ENCODE data around the gene RPL22. TPM values are rescaled to one million over a fixed set of nuclear protein-coding genes. Genes with fewer than 3 reads are reported as not detected.

The RPL22 gene
- total RNA-seq, 1 donor from 2014 or later = 283 TPM

DNA sequence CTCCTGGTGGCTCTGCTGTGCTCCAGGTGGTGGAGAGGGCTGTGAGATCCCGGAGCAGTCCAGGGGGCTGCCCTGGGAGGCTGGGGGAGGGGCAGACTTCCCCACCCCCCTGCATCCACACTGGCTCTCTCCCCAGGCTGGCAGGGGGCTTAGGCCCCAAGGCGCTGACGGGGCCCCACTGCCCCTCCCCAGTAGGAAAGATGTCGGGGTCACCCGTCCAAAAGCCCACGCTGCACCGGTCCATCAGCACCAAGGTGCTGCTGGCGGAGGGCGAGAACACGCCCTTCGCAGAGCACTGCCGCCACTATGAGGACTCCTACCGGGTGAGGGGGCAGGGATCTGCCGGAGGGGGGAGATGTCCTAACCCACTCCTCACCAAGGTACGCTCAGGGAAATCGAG, 12.3 kb upstream of the RPL22 start:
- H3K4me1 ChIP-seq (ENCODE audit: insufficient read depth, low read length) = peaks cover 15% of the 10 kb centered on the region
- Mint-ChIP-seq H3K4me1 (ENCODE audit: low read depth, unreplicated experiment) (peaks cover 3% of the 10 kb centered on the region), H3K36me3 (ENCODE audit: low read depth, unreplicated experiment) (peaks cover 17% of the 10 kb centered on the region), H3K9me3 (ENCODE audit: unreplicated experiment) (no peaks in the 10 kb centered on the region), H3K27ac (ENCODE audit: unreplicated experiment) (no peak overlapping the region), H3K4me3 (ENCODE audit: unreplicated experiment) (no peak overlapping the region), H3K27me3 (ENCODE audit: low read depth, unreplicated experiment) (peaks cover 8% of the 10 kb centered on the region)
- H3K36me3 ChIP-seq (ENCODE audit: insufficient read depth, low read length) = peaks cover 7% of the 10 kb centered on the region
- TF ChIP-seq EZH2 (IDR thresholded peaks at IDR 0.05; ENCODE audit: insufficient read depth, low read length) = no peak
- TF ChIP-seq, protein P1, sequence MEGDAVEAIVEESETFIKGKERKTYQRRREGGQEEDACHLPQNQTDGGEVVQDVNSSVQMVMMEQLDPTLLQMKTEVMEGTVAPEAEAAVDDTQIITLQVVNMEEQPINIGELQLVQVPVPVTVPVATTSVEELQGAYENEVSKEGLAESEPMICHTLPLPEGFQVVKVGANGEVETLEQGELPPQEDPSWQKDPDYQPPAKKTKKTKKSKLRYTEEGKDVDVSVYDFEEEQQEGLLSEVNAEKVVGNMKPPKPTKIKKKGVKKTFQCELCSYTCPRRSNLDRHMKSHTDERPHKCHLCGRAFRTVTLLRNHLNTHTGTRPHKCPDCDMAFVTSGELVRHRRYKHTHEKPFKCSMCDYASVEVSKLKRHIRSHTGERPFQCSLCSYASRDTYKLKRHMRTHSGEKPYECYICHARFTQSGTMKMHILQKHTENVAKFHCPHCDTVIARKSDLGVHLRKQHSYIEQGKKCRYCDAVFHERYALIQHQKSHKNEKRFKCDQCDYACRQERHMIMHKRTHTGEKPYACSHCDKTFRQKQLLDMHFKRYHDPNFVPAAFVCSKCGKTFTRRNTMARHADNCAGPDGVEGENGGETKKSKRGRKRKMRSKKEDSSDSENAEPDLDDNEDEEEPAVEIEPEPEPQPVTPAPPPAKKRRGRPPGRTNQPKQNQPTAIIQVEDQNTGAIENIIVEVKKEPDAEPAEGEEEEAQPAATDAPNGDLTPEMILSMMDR (IDR thresholded peaks at IDR 0.05; ENCODE audit: insufficient read depth, low read depth, low read length) = no peak
- FAIRE-seq (no peak), DNase-seq (ENCODE audit: low read depth) (no peak)
- no peak overlapping the region for H3K4me2 ChIP-seq (ENCODE audit: low read length)
- no peaks in the 10 kb centered on the region for H3K79me2 ChIP-seq (ENCODE audit: insufficient read depth, low read length)
- H4K20me1 ChIP-seq (ENCODE audit: insufficient read depth, low read length) = peaks cover 26% of the 10 kb centered on the region
- H3K9ac ChIP-seq (ENCODE audit: low read length) = no peak overlapping the region
- no peak overlapping the region for H3K27ac ChIP-seq (ENCODE audit: low read depth, low read length)
- H2AFZ ChIP-seq (ENCODE audit: low read depth, low read length) = no peak overlapping the region
- H3K27me3 ChIP-seq (ENCODE audit: insufficient read depth, low read length) = no peaks in the 10 kb centered on the region
- H3K4me3 ChIP-seq (ENCODE audit: insufficient read depth, low read depth, low read length) = no peak overlapping the region
- no peaks in the 10 kb centered on the region for H3K9me3 ChIP-seq (ENCODE audit: insufficient read depth, low read depth, low read length)

DNA sequence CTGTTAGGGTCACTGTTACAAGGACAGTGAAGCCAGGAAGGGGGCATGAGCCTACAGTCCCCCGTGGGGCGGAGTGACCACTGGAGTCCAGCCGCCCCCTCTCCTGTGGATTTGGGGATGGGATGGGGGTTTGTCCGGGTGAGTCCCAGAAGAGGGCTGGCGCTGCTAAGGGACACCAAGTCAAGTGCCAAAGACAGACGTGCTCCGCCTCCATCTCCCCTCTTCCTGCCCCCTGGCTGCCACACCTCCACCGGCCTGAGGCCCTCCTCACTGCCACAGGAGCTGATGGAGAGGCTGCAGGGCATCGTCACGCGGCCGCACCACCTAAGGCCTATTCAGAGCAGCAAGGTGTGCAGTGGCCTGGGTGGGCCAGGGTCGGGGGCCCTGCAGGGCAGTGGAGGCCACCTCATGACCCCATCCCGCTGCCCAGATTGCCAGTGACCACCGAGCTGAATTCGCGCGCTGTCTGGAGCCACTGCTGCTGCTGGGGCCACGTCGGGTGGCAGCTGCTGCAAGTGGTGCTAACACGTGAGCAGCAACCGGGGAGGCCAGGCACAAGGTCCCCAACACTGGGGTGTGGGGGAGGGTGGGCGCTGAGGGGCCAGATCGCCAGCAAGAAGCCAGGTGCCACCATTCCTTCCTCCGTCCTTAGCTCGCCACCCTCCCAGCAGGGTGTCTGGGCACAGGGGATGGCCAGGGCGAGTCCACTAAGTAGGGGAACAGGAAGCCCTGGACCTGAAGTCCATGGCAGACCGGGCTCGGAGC, 11.4 kb upstream of the RPL22 start:
- Histone ChIP-seq H3K4me2 (ENCODE audit: low read length) (no peak overlapping the region), H4K20me1 (ENCODE audit: insufficient read depth, low read length) (peaks cover 27% of the 10 kb centered on the region), H3K9ac (ENCODE audit: low read length) (no peak overlapping the region), H3K4me1 (ENCODE audit: insufficient read depth, low read length) (peaks cover 20% of the 10 kb centered on the region), H3K27ac (ENCODE audit: low read depth, low read length) (no peak overlapping the region), H2AFZ (ENCODE audit: low read depth, low read length) (no peak overlapping the region), H3K36me3 (ENCODE audit: insufficient read depth, low read length) (peaks cover 7% of the 10 kb centered on the region), H3K27me3 (ENCODE audit: insufficient read depth, low read length) (no peaks in the 10 kb centered on the region), H3K9me3 (ENCODE audit: insufficient read depth, low read depth, low read length) (no peaks in the 10 kb centered on the region), H3K4me3 (ENCODE audit: insufficient read depth, low read depth, low read length) (no peak overlapping the region), H3K79me2 (ENCODE audit: insufficient read depth, low read length) (no peaks in the 10 kb centered on the region)
- H3K4me3 Mint-ChIP-seq (ENCODE audit: unreplicated experiment) = no peak overlapping the region
- peaks cover 3% of the 10 kb centered on the region for H3K4me1 Mint-ChIP-seq (ENCODE audit: low read depth, unreplicated experiment)
- TF ChIP-seq EZH2 (IDR thresholded peaks at IDR 0.05; ENCODE audit: insufficient read depth, low read length) = no peak
- TF ChIP-seq, protein P1 (IDR thresholded peaks at IDR 0.05; ENCODE audit: insufficient read depth, low read depth, low read length) = no peak
- DNase-seq (ENCODE audit: low read depth) (no peak), FAIRE-seq (no peak)
- H3K36me3 Mint-ChIP-seq (ENCODE audit: low read depth, unreplicated experiment) = peaks cover 14% of the 10 kb centered on the region
- H3K27me3 Mint-ChIP-seq (ENCODE audit: low read depth, unreplicated experiment) = peaks cover 8% of the 10 kb centered on the region
- no peaks in the 10 kb centered on the region for H3K9me3 Mint-ChIP-seq (ENCODE audit: unreplicated experiment)
- no peak overlapping the region for H3K27ac Mint-ChIP-seq (ENCODE audit: unreplicated experiment)
